H1 (cell line): ENCODE measurements around the gene IKZF3. TPM values are rescaled to one million over a fixed set of nuclear protein-coding genes. Genes with fewer than 3 reads are reported as not detected.

ENCODE experiments used
- TBP ChIP-seq: IDR thresholded peaks from 2 replicates; pipeline ENCODE4 v1.6.1; 2011; ENCODE audit warnings: low read depth, low read length, improper control_type of control experiment
- polyA plus RNA-seq, 7 experiments: library from polyadenylated mRNA; depleted of rRNA in 3 of 7; stranded (reverse) in 5 of 7; unstranded in 2 of 7; fragments of >200 nt in 5 of 7; fragments of 200-250 nt in 2 of 7; gene quantifications; 1 replicate in 5 of 7; 2 replicates in 1 of 7; 4 replicates in 1 of 7; pipeline versions ENCODE4 v1.2.1 to v1.2.3, GENCODE V29; 2011 to 2013; ENCODE audit warnings: missing spikeins in 2 of 7, mixed read lengths in 2 of 7
- total RNA-seq: library from RNA; stranded (reverse); fragmentation: NEBNext Ultra II Directional; extraction: Animal tissue kit (Norgen Biotek cat#: 25700); gene quantifications from 2 replicates; pipeline ENCODE4 v1.2.1, GENCODE V29; 2021
- TF ChIP-seq, protein P1 (sequence below): fragments of 300-600 bp; sonication (generic); IDR thresholded peaks from 2 replicates; pipeline ENCODE4 v1.7.1; 2012; ENCODE audit warnings: low read length, moderate library complexity, mild to moderate bottlenecking, inconsistent platforms; ENCODE audit not compliant: insufficient replicate concordance

IKZF3 gene
- total and polyA plus RNA-seq, 2 of the 8 experiments (the other 6 are each of a cell fraction or from before 2014, with no cell fraction given), result 0.23 to 0.56 TPM

DNA sequence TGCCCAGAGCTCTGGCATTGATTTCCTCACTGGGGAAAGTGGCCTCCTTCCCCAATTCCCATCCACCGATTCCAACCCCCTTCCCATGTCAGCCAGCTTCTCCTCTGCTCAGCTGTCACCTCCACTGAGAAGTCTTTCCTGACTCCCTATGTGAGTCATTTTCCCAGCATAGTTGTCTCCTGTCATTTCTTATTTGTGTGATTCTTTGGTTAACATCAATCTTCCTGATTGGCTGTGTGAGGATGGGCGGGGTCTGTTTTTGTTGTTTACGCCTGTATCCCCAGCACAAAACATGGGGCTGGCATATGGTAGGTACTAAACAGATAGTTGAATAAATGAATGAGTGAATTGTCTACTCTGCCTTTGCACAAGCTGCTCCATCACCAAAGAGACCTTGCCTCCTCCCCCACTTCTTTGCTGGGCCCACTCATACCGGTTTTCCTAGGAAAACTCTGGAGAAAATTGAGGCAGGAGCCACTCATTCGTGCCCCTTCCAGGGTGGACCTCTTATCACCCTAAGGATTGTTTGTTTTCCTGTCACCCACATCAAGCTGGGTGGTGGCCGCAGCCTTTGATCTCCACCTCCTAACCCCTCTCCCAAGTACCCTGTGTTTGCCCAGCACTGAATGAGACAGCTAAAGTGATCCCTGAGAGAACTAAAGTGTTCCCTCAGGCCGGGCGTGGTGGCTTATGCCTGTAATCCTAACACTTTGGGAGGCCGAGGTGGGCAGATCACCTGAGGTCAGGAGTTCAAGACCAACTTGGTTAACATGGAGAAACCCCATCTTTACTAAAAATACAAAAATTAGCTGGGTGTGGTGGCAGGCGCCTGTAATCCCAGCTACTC is 127.6 kb downstream of the IKZF3 start (continued):
- TF ChIP-seq, protein P1, sequence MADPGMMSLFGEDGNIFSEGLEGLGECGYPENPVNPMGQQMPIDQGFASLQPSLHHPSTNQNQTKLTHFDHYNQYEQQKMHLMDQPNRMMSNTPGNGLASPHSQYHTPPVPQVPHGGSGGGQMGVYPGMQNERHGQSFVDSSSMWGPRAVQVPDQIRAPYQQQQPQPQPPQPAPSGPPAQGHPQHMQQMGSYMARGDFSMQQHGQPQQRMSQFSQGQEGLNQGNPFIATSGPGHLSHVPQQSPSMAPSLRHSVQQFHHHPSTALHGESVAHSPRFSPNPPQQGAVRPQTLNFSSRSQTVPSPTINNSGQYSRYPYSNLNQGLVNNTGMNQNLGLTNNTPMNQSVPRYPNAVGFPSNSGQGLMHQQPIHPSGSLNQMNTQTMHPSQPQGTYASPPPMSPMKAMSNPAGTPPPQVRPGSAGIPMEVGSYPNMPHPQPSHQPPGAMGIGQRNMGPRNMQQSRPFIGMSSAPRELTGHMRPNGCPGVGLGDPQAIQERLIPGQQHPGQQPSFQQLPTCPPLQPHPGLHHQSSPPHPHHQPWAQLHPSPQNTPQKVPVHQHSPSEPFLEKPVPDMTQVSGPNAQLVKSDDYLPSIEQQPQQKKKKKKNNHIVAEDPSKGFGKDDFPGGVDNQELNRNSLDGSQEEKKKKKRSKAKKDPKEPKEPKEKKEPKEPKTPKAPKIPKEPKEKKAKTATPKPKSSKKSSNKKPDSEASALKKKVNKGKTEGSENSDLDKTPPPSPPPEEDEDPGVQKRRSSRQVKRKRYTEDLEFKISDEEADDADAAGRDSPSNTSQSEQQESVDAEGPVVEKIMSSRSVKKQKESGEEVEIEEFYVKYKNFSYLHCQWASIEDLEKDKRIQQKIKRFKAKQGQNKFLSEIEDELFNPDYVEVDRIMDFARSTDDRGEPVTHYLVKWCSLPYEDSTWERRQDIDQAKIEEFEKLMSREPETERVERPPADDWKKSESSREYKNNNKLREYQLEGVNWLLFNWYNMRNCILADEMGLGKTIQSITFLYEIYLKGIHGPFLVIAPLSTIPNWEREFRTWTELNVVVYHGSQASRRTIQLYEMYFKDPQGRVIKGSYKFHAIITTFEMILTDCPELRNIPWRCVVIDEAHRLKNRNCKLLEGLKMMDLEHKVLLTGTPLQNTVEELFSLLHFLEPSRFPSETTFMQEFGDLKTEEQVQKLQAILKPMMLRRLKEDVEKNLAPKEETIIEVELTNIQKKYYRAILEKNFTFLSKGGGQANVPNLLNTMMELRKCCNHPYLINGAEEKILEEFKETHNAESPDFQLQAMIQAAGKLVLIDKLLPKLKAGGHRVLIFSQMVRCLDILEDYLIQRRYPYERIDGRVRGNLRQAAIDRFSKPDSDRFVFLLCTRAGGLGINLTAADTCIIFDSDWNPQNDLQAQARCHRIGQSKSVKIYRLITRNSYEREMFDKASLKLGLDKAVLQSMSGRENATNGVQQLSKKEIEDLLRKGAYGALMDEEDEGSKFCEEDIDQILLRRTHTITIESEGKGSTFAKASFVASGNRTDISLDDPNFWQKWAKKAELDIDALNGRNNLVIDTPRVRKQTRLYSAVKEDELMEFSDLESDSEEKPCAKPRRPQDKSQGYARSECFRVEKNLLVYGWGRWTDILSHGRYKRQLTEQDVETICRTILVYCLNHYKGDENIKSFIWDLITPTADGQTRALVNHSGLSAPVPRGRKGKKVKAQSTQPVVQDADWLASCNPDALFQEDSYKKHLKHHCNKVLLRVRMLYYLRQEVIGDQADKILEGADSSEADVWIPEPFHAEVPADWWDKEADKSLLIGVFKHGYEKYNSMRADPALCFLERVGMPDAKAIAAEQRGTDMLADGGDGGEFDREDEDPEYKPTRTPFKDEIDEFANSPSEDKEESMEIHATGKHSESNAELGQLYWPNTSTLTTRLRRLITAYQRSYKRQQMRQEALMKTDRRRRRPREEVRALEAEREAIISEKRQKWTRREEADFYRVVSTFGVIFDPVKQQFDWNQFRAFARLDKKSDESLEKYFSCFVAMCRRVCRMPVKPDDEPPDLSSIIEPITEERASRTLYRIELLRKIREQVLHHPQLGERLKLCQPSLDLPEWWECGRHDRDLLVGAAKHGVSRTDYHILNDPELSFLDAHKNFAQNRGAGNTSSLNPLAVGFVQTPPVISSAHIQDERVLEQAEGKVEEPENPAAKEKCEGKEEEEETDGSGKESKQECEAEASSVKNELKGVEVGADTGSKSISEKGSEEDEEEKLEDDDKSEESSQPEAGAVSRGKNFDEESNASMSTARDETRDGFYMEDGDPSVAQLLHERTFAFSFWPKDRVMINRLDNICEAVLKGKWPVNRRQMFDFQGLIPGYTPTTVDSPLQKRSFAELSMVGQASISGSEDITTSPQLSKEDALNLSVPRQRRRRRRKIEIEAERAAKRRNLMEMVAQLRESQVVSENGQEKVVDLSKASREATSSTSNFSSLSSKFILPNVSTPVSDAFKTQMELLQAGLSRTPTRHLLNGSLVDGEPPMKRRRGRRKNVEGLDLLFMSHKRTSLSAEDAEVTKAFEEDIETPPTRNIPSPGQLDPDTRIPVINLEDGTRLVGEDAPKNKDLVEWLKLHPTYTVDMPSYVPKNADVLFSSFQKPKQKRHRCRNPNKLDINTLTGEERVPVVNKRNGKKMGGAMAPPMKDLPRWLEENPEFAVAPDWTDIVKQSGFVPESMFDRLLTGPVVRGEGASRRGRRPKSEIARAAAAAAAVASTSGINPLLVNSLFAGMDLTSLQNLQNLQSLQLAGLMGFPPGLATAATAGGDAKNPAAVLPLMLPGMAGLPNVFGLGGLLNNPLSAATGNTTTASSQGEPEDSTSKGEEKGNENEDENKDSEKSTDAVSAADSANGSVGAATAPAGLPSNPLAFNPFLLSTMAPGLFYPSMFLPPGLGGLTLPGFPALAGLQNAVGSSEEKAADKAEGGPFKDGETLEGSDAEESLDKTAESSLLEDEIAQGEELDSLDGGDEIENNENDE, result no peak
- TF ChIP-seq TBP, result no peak
- TF ChIP-seq, all 59 proteins: peak for 0
